ENCODE measurements around the gene DCTN3.

GRCh38 chr9:34585946-34586669 is 34.2 kb downstream of the DCTN3 start:
- TF ChIP-seq EZH2 (IDR thresholded peaks at IDR 0.05; ENCODE audit: insufficient read depth, poor library complexity, severe bottlenecking) (no peak), EZH2phosphoT487 (IDR thresholded peaks at IDR 0.05; ENCODE audit: insufficient read depth, low read depth) (no peak)

All from GM23248 (cell line).